ENCODE measurements around the gene ACTL8.

The ACTL8 gene

DNA sequence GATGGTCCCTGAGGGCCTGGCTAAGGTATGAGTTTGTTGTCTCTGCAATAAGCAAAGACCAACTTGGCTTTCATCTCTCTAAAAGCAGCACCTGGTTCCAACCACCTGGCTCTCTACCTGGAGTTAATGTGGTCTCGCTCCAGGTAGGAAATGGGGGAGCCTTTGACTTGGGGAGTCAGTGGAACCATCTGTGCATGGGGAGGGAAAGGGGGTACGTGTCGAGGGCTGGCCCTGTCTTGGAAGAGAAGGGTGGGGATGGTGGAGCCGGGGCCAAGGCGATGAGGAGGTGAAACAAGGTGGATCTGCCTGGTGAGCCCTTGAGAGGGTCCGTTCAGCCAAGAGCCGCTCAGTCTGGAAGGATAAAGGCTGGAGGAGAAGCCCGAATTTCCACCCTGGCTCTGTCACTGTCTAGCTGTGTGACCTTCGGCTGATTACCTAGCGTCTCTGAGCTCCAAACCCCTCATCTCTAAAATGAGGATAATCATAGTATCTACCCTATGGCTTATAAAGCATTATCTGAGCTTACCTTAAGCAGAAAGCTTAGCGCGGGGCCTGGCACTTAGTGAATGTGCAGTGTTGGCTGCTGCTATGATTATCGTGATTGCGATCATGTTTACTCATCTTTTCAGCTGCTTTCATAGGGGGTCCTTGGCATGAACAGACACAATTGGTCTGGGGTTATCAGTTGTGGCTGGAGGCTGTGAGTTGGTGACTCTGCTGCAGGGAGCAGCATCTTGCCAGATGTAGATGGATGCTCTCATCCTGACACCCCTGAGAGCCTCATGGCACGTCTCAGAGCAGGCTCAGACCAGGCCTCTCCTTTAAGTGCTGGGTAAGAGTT lies 78.7 kb downstream of the ACTL8 start:
- ATAC-seq (no peak), DNase-seq (no peak)
- H3K4me3 Mint-ChIP-seq: no peak overlapping the region
- H3K27ac Mint-ChIP-seq: no peak overlapping the region
- H3K4me1 Mint-ChIP-seq: no peaks in the 10 kb centered on the region
- H3K27me3 Mint-ChIP-seq: peaks cover 45% of the 10 kb centered on the region
- H3K9me3 Mint-ChIP-seq: no peaks in the 10 kb centered on the region

DNA sequence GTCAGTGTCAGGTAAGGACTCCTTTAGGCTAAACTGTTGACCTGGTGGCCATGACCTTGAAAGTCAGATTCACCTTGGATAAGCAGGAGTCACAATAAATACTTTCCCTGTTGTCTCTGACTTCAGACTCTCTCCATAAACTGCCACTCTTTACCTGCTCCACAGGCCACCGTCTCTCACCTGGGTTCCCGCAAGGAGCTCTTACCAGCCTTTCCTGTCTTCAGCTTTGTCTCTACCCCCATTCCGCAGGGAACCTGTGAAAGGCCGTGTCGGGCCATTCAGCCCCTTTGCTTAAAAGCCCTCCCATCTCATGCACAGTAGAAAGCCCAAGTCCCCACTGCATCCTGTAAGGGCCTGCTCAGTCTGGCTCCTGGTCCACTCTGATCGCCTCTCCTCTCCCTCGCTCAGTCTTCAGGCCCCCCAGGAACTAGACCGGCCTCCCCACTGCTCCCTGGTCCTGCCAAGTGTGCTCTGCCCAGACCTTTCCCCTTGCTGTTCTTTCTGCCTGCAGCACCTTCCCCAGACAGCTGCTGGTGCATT lies 79.5 kb downstream of the ACTL8 start:
- no peaks in the 10 kb centered on the region for H3K4me1 Mint-ChIP-seq
- no peak for ATAC-seq
- H3K9me3 Mint-ChIP-seq: no peaks in the 10 kb centered on the region
- no peak for DNase-seq
- H3K27me3 Mint-ChIP-seq: peaks cover 45% of the 10 kb centered on the region
- no peak overlapping the region for H3K27ac Mint-ChIP-seq
- no peak overlapping the region for H3K4me3 Mint-ChIP-seq

DNA sequence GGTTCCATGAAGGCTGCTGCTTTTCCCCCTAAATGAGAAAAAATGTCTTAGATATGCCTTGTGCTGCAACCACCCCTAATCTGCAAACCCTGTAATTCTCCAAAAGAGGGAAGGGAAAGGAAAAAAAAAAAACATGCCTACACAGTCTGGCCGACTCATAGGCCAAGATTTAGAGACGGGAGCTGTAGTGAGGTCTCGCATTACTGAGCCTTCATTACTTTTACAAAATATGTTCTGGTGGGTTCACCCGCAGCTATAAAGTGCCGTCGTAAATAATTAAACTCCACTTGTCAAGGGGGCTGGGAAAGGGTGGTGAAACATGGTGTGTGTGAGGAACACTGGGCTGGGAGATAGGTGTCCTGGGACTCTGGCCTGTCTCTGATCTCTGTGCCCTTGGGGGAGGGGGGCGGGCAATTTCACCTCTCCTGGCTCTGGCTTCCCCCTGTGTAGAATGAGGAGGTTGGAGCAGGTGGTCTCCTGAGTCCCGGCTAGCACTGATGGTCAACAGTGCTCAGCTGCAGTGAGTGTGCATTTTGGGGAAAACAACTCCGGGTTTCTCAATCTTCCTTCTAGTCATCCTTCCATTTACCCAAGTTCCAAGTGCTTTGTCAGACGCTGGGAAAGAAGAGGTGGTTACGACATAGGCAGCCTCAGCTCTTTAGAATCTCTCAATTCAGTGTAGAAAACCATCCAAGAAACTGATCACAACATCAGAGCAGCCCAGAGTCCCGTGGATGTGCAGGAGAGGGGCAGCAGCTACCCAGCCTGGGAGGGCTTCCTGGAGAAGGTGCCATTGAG lies 82.3 kb downstream of the ACTL8 start:
- no peak for ATAC-seq
- H3K27ac Mint-ChIP-seq: no peak overlapping the region
- H3K9me3 Mint-ChIP-seq: no peaks in the 10 kb centered on the region
- H3K4me1 Mint-ChIP-seq: no peaks in the 10 kb centered on the region
- H3K27me3 Mint-ChIP-seq: peaks cover 50% of the 10 kb centered on the region
- DNase-seq: no peak
- no peak overlapping the region for H3K4me3 Mint-ChIP-seq

DNA sequence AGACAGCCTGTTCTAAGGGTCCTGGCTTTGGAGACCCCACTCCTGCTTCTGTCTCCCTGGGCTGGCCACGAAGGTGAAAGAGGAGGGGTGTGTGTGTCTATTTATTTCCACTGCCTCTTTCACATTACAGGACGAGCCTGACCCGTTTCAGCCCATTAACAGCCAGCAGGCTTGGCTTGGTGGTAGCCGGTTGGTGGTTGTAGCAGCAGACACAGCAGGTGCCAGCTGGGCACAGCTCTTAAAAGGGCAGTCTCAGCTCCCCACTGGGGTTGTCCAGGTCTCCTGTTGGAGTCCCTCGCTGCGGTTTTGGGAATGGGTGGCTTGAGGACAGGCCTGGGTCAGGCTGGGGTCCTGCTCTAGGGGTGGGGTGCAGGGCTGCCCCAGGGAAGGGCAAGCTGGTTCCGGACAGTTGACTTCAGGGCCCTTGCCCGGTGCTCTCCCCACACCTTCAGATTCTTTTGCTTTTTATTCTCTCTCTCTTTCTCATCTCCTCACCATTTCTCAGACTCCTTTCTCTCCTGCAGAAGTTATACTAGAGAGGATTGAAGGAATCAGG lies 84.6 kb downstream of the ACTL8 start:
- H3K4me1 Mint-ChIP-seq: no peaks in the 10 kb centered on the region
- H3K4me3 Mint-ChIP-seq: no peak overlapping the region
- ATAC-seq (no peak), DNase-seq (no peak)
- no peaks in the 10 kb centered on the region for H3K9me3 Mint-ChIP-seq
- no peak overlapping the region for H3K27ac Mint-ChIP-seq
- peaks cover 49% of the 10 kb centered on the region for H3K27me3 Mint-ChIP-seq

DNA sequence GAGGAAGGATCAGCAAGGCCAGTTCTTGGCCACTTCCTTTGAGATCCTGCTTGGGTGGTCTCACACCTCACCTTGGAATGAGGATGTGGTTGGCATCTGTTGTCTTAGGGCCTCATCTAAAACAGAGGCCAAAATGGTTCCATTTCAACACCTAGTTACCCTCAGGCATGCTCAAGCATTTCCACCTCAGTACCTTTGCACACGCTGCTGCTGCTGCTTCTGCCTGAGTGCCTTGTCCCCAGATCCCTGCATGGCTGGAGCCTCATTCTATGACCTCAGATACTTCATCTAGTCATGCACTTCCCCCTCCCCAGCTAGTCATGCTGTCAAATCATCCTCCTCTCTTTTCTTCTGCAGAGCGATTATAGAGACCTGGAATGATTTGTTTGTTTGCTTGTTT lies 86.8 kb downstream of the ACTL8 start:
- ATAC-seq (no peak), DNase-seq (no peak)
- no peaks in the 10 kb centered on the region for H3K9me3 Mint-ChIP-seq
- H3K27ac Mint-ChIP-seq: no peak overlapping the region
- H3K27me3 Mint-ChIP-seq: peaks cover 41% of the 10 kb centered on the region
- no peaks in the 10 kb centered on the region for H3K4me1 Mint-ChIP-seq
- H3K4me3 Mint-ChIP-seq: no peak overlapping the region

DNA sequence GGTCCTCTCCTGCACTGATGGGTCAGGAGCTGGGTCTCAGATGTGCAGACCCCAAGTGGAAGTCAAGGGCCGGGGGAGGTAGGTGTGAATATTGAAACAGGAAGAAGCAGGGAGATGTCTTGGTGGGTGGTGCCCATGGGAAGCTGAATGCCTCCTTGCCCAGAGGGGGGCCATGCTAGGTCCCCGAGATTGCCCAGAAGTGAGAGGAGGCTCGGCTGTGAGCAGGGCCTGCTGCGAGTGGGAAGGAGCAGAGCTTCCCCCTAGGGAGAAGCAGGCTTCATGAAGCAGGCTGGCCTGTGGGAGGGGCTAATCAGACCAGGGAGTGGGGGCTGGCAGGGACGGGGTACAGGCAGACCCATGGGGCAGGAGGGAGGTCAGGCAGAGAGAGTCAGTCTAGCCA lies 87.6 kb downstream of the ACTL8 start:
- no peak overlapping the region for H3K4me3 Mint-ChIP-seq
- peaks cover 36% of the 10 kb centered on the region for H3K27me3 Mint-ChIP-seq
- H3K4me1 Mint-ChIP-seq: no peaks in the 10 kb centered on the region
- peak overlapping the region in 1 of 2 donors; percentile 68 for H3K27ac Mint-ChIP-seq
- H3K9me3 Mint-ChIP-seq: peaks cover 2 to 3% of the 10 kb centered on the region in 2 donors
- DNase-seq (no peak), ATAC-seq (no peak)

DNA sequence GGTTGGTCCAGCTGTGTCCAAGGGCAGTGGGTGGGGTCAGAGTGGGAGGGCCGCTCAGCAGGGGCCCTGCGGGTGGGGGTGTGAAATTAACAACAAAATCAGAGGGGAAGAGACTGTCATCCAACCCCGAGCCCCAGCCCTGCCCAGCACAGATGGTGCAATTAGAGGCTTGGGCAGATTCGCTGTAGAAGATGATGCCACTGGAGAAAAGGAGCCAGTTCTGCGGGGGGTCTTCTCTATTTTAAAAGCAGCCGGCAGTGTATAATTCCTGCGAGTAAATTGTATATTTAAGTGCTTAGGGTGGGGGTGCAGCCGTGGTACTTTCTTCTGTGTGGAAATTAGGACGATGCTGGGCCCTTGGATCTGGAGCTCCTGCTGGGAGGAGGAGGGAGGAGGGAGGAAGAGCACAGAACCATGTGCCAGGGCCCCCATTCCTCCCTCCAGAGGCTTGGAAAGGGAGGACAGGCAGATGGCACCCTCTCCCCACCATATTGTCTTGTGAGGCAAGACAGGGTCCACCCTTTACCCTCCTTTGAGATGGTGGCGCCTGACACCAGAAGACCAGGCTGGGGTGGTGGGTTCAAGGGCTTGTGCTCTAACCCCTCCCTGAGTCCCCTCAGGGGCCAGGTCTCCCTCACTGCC lies 89.2 kb downstream of the ACTL8 start:
- peaks cover 5 to 7% of the 10 kb centered on the region in 2 donors for H3K9me3 Mint-ChIP-seq
- H3K27ac Mint-ChIP-seq: no peak overlapping the region

DNA sequence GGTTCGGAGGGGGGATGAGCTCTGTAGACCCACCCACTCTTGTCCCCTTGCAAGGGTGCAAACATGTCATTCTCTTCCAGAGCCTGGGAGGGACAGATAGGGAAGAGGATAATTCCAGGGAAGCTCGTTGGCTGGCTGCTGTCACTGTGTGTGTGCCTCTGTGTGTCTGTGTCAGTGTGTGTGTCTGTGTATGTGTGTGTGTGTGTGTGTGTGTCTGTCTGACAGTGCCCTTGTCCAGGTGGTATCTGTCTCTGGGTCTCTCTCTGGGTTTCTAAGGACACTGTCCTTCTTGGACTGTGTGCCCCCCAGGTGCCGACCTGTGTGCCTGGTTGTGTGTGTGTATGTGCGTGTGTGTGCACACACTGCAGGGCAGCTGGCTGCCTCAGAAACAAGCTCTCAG lies 90.5 kb downstream of the ACTL8 start:
- no peak overlapping the region for H3K27ac Mint-ChIP-seq
- no peak overlapping the region for H3K4me3 Mint-ChIP-seq
- ATAC-seq: no peak

More for the DNA sequence above, 89.2 kb downstream of the ACTL8 start:
- Mint-ChIP-seq H3K27me3 (peaks cover 34% of the 10 kb centered on the region), H3K4me1 (no peaks in the 10 kb centered on the region), H3K4me3 (no peak overlapping the region)
- DNase-seq: no peak
- no peak for ATAC-seq

DNA sequence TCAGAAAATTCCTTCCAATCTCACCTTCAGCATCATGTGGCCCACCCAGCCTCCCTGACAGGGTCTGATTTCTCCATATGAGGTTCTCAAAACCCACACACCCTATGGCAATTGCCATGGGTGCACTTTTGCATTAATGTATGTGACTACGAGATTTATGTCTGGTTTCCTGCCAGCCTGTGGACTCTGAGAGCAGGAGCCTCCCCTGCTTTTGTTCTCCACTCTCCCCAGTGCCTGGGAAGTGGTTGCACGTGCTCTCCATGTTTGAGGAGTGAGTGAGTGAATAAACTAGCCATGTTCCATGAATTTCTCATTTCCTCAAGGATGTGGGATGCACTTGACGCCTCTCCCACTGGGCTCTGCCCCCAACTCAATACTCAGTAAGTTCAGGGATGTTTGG lies 91.2 kb downstream of the ACTL8 start:
- H3K4me1 Mint-ChIP-seq: no peaks in the 10 kb centered on the region
- no peak overlapping the region for H3K4me3 Mint-ChIP-seq
- no peak overlapping the region for H3K27ac Mint-ChIP-seq
- no peak for DNase-seq
- ATAC-seq: no peak
- peaks cover 34% of the 10 kb centered on the region for H3K27me3 Mint-ChIP-seq
- peaks cover 5 to 7% of the 10 kb centered on the region in 2 donors for H3K9me3 Mint-ChIP-seq

More for the DNA sequence above, 90.5 kb downstream of the ACTL8 start:
- Mint-ChIP-seq H3K4me1 (no peaks in the 10 kb centered on the region), H3K27me3 (peaks cover 34% of the 10 kb centered on the region), H3K9me3 (peaks cover 5 to 7% of the 10 kb centered on the region in 2 donors)
- DNase-seq: no peak

DNA sequence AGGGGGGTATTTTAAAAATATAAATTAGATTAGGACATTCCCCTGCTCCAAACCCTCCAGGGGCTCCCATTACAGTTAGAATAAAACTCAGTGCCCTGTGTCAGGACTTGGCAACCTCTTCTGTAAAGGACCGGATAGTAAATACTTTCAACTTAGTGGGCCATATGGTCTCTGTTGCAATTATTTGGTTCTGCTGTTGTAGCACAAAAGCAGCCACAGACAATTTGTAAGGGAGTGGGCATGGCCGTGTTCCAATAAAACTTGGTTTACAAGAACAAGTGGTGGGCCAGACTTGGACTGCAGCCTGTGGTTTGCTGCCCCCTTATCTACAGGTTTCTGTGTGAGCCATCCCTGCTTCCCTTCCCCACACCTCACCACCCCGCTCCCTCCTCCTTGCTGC lies 92.0 kb downstream of the ACTL8 start:
- DNase-seq: no peak
- Mint-ChIP-seq H3K27me3 (peaks cover 32% of the 10 kb centered on the region), H3K27ac (no peak overlapping the region), H3K4me3 (no peak overlapping the region), H3K9me3 (peaks cover 5 to 7% of the 10 kb centered on the region in 2 donors), H3K4me1 (no peaks in the 10 kb centered on the region)
- ATAC-seq: no peak

DNA sequence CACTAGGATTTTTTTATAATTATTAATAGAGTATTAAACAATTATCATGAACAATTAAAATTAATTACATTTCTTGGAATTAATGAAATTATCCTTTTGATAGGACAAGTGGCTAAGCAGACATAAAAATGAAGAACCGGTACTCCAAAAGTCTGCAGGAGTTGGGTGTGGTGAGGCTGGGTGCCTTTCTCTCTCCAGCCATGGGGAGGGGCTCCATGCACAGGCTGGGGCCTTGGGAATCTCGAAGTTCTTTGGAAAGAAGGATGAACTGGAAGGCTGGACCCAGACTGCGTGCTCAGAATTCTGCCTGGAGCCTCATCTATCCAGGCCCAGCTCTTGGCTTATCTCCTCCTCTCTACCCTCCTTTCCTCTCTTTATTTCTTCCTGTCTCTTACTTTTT lies 94.1 kb downstream of the ACTL8 start:
- Mint-ChIP-seq H3K27ac (no peak overlapping the region), H3K27me3 (peaks cover 13% of the 10 kb centered on the region), H3K9me3 (peaks cover 5 to 7% of the 10 kb centered on the region in 2 donors), H3K4me1 (no peaks in the 10 kb centered on the region), H3K4me3 (no peak overlapping the region)
- ATAC-seq: no peak
- DNase-seq: no peak

DNA sequence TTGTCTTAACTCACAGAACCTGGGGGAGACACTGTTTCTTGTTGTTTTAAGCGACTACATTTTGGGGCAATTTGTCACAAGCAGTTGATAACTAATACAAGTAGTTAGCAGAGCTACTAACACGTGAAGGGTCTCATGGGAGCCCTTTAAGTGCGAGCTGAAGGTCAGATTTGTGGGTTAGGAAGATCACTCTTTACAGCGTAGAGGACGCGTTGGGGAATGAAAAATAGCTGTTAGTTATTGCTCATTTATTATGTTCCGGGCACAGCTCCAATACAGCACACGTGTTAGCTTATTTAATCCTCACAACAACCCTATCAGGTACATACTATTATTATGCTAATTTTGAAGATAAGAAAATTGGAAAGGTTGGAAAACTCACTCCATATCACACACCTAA lies 95.9 kb downstream of the ACTL8 start:
- H3K27me3 Mint-ChIP-seq: peaks cover 11% of the 10 kb centered on the region
- H3K27ac Mint-ChIP-seq: no peak overlapping the region
- no peaks in the 10 kb centered on the region for H3K4me1 Mint-ChIP-seq
- H3K9me3 Mint-ChIP-seq: peaks cover 5 to 7% of the 10 kb centered on the region in 2 donors
- no peak overlapping the region for H3K4me3 Mint-ChIP-seq
- DNase-seq (no peak), ATAC-seq (no peak)

DNA sequence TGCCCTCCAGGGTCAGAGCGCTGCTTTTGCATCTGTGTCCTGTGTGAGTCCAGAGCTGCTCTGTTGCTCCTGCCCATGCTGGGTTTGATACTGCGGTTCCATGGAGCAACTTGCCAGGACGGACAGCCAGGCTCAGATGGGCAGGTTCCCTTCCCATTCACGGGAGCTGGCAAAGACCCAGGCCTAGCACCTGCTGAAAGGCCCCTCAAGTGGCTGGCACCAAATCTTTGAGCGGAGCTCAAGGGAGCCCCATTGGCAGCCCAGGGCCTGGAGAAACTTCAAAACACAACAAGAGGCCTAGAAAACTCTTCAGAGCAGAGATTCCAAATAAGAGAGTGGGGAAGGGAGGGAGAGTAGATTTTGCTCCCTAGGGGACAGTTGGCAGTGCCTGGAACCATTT lies 97.2 kb downstream of the ACTL8 start:
- peak overlapping the region in 1 of 2 donors; percentile 52 for H3K27ac Mint-ChIP-seq

DNA sequence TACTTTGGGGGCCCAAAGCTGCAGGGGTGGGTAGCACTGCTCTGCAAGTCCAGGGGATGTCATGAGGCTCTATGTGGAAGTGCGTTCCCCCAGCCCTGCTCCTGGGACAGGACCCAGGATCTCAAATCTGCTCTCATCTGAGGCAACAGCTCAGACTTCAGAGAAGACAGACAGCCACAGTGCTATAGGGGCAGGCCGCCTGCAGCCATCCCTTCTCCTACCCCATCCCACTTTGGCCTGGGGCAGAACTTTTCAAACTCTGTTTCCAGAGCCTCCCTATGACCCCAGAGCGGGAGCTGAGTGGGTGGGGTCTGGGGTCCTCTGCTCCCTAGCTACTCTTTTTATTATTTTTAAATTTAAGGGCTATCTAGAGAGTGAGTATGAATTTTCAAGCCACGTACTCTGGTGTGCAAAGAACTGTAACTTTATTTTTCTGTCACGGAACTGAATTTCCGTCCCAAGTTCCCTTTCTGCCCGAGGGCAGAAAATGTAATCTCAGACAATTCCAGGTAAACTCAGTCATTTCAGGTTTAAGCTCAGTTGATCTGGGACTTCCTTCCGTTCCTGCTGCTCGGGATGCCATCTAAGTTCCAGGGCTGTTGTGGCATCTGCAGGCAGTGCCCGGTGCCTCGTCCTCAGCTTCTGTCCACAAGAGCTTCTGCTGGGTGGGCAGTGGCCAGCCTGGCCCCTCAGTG lies 98.3 kb downstream of the ACTL8 start:
- DNase-seq: no peak
- no peak overlapping the region for H3K4me3 Mint-ChIP-seq
- H3K27ac Mint-ChIP-seq: no peak overlapping the region
- no peaks in the 10 kb centered on the region for H3K4me1 Mint-ChIP-seq
- H3K9me3 Mint-ChIP-seq: no peaks in the 10 kb centered on the region
- H3K27me3 Mint-ChIP-seq: no peaks in the 10 kb centered on the region
- no peak for ATAC-seq

More for the DNA sequence above, 97.2 kb downstream of the ACTL8 start:
- Mint-ChIP-seq H3K4me3 (no peak overlapping the region), H3K27me3 (no peaks in the 10 kb centered on the region), H3K9me3 (peaks cover 5 to 7% of the 10 kb centered on the region in 2 donors), H3K4me1 (no peaks in the 10 kb centered on the region)
- no peak for ATAC-seq
- no peak for DNase-seq
